Activated naive CD4-positive, alpha-beta T cell (primary cell): ENCODE data around the gene HACD1.

Experiments used
- DNase-seq, 4 experiments: peaks; one replicate each; lab custom pipeline; 2025; lab: John Stamatoyannopoulos, UW

HACD1 gene, protein sequence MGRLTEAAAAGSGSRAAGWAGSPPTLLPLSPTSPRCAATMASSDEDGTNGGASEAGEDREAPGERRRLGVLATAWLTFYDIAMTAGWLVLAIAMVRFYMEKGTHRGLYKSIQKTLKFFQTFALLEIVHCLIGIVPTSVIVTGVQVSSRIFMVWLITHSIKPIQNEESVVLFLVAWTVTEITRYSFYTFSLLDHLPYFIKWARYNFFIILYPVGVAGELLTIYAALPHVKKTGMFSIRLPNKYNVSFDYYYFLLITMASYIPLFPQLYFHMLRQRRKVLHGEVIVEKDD

GRCh38 chr10:17617031-17617911 is at the start of gene HACD1:
TSS of gene HACD1 (minus strand) at chr10:17617374. CDS start at chr10:17617339, 35 bp downstream.
- DNase-seq = peak in 2 of 4 experiments; percentile 12 to 29

DNA sequence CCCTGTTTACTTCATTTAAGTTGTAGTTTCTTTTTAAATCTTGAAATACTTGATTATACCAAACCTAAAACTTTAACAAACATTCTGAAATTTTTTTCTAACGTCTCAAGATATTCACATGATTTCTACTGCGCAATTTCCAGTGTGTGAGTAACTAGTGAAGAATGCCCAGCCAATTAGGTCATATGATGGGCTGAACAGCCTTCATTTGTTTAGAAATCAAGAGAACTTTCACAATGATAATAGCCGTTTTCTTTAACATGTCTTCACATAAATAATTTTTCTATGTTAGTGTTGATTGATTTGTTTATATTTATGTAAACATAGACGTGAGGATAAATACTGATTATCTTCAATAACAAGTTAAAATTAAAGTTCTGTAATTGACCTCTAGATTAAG is 48.6 kb upstream of the HACD1 start:
- no peak for DNase-seq

GRCh38 chr10:17663450-17663849 is 46.3 kb upstream of the HACD1 start:
- no peak for DNase-seq

- no peak for DNase-seq
These were observed 45.3 kb upstream of the HACD1 start for GRCh38 chr10:17662193-17663138.

- DNase-seq = no peak
These were observed 44.3 kb upstream of the HACD1 start for GRCh38 chr10:17661510-17661909.

GRCh38 chr10:17660921-17661320 is 43.7 kb upstream of the HACD1 start:
- no peak for DNase-seq

DNA sequence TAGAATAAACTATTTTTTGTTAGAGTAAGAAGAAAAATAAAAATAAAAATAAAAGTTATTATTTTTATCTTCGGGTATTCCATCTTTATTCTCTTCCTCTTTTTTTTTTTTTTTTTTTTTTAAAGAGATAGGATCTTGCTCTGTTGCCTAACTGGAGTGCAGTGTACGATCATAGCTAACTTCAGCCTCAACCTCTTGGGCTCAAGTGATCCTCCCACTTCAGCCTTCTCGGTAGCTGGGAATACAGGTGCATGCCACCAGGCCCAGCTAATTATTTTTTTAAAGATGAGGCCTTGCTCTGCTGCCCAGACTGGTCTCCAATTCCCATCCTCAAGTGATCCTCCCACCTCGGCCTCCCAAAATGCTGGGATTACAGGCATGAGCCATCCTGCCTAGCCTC is 42.2 kb upstream of the HACD1 start:
- DNase-seq = no peak

- no peak for DNase-seq
These were observed 39.9 kb upstream of the HACD1 start for GRCh38 chr10:17657103-17657500.

DNA sequence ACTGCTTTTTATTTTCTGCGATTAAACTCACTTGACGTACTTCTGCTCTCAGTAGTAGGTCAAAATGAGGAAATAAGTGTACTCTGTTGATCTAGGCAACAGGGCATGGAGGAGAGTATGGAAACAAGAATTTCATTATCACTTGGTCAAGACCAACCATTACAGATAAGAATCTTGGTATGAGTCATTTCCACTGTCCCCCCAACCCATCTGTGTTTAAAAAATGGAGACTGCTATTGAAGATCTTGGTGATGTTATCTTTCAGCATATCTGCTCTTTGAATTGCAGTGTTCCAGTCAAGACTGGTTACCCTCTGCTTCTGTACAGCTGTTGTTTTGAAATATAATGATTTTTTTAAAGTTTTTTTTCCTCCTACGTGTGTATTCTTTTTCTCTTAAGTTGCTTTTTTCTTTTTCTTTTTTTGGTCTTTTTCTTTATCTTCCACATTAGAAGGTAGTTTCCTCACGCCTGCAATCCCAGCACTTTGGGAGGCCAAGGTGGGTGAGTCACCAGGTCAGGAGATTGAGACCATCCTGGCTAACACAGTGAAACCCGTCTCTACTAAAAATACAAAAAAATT is 38.5 kb upstream of the HACD1 start:
- no peak for DNase-seq

- no peak for DNase-seq
These were observed 37.8 kb upstream of the HACD1 start for GRCh38 chr10:17655009-17655408.

- DNase-seq = no peak
These were observed 35.4 kb upstream of the HACD1 start for GRCh38 chr10:17652585-17652984.

GRCh38 chr10:17651896-17652295 is 34.7 kb upstream of the HACD1 start:
- DNase-seq = no peak

- no peak for DNase-seq
These were observed 33.2 kb upstream of the HACD1 start for GRCh38 chr10:17650416-17650815.

- no peak for DNase-seq
These were observed 32.7 kb upstream of the HACD1 start for GRCh38 chr10:17649836-17650235.

- DNase-seq = no peak
These were observed 31.9 kb upstream of the HACD1 start for GRCh38 chr10:17649052-17649451.

- no peak for DNase-seq
These were observed 31.3 kb upstream of the HACD1 start for GRCh38 chr10:17648243-17649035.

GRCh38 chr10:17647326-17647725 is 30.2 kb upstream of the HACD1 start:
- no peak for DNase-seq

GRCh38 chr10:17645621-17646345 is 28.6 kb upstream of the HACD1 start:
- DNase-seq = no peak

GRCh38 chr10:17644485-17644943 is 27.3 kb upstream of the HACD1 start:
- DNase-seq = no peak
